ENCODE data around the gene CD2BP2. TPM values are rescaled to one million over a fixed set of nuclear protein-coding genes. Genes with fewer than 3 reads are reported as not detected.
A peak's percentile ranks its signal among the peaks of the same experiment; 100 is the strongest.

The CD2BP2 gene
- polyA plus RNA-seq, 1 of the 3 experiments (the other 2 are of a cell fraction) = 80.8 TPM

DNA sequence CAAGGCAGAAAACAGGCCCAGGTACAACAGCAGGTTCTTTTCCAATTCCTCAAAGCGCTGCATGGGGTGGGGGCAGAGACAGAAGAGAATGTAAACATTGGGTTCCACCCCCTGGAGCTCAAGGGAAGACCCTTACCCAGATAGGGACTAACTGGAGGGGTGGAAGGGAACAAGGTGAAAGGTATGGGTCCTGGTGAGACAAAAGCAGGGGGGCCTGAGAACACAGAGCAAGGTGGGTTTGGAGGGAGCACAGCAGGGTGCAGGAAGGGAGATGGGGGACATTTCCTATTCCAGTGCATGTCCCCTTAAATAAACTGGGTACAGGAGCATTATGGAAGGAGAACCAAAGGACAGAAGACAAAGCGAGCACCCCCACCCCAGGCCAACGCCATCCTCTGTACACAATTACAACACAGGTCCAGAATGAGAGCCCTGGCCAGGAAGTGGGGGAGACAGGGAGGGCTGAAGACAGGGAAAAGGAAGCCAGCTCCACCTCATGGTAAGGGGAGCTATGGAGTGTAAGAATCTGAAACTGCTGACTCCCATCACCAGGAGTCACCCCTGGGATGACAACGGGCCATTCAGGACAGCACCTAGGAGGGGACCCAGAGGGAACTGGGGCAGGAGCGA is 2.1 kb upstream of the CD2BP2 start:
- ChIA-PET CTCF (interaction anchor here (1.3 to 1.8 kb wide), 3 partner anchors 13 to 52 kb away, joined by 3 to 10 read pairs (median 5); partner anchors contain the start of genes TBC1D10B and ZNF771), POLR2A (interaction anchor here (0.9 to 1.3 kb wide), 3 partner anchors 10 to 52 kb away, joined by 3 to 6 read pairs (median 5); partner anchors contain the start of gene ZNF48)
- Histone ChIP-seq H3K9ac (no peak overlapping the region), H2AFZ (ENCODE audit: low read depth) (no peak overlapping the region), H3K9me2 (no peaks in the 10 kb centered on the region), H3K27ac (ENCODE audit: low read depth in 2 of 2, low read length in 1 of 2) (peak overlapping the region; percentile 95 to 99; a peak in 3 of 4 replicates), H4K20me1 (ENCODE audit: insufficient read depth) (peaks cover 11% of the 10 kb centered on the region), H3K4me1 (ENCODE audit: control insufficient read depth in 1 of 2, insufficient read depth in 2 of 2, low read depth in 1 of 2, low read length in 1 of 2) (peaks cover 28 to 37% of the 10 kb centered on the region in 2 experiments), H3K4me3 (ENCODE audit: low read depth in 2 of 2, low read length in 1 of 2) (no peak overlapping the region; a peak in 1 of 4 replicates), H3K36me3 (replicated peaks in 1 of 2; ENCODE audit: control insufficient read depth in 1 of 2, insufficient read depth in 2 of 2, low read length in 1 of 2) (peaks cover 17 to 46% of the 10 kb centered on the region in 2 experiments), H3K4me2 (peak overlapping the region; percentile 96; the same call in 1 of the 2 replicates), H3K9me3 (no peaks in the 10 kb centered on the region), H3K79me2 (ENCODE audit: insufficient read depth) (peaks cover 54% of the 10 kb centered on the region), H3F3A (replicated peaks; ENCODE audit: insufficient read depth) (peaks cover 8% of the 10 kb centered on the region), H3K27me3 (ENCODE audit: insufficient read depth) (no peaks in the 10 kb centered on the region)
- no peak for DNase-seq
- TF ChIP-seq TEAD4 (IDR thresholded peaks at IDR 0.05; ENCODE audit: borderline replicate concordance, insufficient read depth) = no peak
- TF ChIP-seq POLR2AphosphoS5 (IDR thresholded peaks at IDR 0.05; ENCODE audit: low read depth, low read length) = no peak
- TF ChIP-seq, protein P1, sequence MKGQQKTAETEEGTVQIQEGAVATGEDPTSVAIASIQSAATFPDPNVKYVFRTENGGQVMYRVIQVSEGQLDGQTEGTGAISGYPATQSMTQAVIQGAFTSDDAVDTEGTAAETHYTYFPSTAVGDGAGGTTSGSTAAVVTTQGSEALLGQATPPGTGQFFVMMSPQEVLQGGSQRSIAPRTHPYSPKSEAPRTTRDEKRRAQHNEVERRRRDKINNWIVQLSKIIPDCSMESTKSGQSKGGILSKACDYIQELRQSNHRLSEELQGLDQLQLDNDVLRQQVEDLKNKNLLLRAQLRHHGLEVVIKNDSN (IDR thresholded peaks at IDR 0.05; ENCODE audit: borderline replicate concordance, low read depth) = no peak
- TF ChIP-seq, protein P2, sequence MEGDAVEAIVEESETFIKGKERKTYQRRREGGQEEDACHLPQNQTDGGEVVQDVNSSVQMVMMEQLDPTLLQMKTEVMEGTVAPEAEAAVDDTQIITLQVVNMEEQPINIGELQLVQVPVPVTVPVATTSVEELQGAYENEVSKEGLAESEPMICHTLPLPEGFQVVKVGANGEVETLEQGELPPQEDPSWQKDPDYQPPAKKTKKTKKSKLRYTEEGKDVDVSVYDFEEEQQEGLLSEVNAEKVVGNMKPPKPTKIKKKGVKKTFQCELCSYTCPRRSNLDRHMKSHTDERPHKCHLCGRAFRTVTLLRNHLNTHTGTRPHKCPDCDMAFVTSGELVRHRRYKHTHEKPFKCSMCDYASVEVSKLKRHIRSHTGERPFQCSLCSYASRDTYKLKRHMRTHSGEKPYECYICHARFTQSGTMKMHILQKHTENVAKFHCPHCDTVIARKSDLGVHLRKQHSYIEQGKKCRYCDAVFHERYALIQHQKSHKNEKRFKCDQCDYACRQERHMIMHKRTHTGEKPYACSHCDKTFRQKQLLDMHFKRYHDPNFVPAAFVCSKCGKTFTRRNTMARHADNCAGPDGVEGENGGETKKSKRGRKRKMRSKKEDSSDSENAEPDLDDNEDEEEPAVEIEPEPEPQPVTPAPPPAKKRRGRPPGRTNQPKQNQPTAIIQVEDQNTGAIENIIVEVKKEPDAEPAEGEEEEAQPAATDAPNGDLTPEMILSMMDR (IDR thresholded peaks at IDR 0.05) = no peak
- TF ChIP-seq RCOR1 (IDR thresholded peaks at IDR 0.05; ENCODE audit: low read length) = no peak
- TF ChIP-seq NFIC (IDR thresholded peaks at IDR 0.05; ENCODE audit: borderline replicate concordance) = no peak
- WGBS (ENCODE audit: low lambda C conversion rate) = 84% methylated on average over 3 of the region's 5 CpGs

DNA sequence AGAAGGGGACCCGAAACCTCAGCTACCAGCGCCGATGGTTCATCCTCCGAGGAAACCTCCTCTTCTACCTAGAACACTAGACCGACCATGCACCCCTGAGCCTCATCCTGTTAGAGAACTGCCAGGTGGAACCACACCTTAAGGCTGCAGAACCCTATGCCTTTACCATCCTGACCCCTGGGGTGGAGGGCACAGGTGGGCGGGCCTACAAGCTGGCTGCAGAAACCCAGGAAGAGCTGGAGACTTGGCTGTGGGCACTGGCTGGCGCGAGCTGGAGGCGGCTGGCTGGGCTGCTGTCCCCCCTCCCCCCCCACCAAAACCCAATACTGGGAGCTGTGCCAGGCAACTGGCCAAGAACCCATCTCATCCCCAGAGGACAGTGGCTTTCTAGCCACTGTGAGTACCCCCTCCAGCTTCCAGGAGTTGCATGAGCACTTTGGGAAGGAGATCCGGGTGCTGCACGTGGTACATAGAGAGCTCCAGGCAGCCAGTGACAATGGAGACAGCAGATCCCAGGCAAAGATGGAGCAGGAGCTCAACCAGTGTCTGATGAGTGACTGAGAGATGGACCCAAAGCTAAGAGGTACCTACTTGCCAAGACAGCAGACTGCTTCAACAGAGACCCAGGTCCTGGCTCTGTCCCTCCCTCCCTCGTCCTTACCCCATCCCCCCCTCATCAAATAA is 1.4 kb upstream of the CD2BP2 start:
- peaks cover 9% of the 10 kb centered on the region for H3F3A ChIP-seq (replicated peaks; ENCODE audit: insufficient read depth)
- no peaks in the 10 kb centered on the region for H3K27me3 ChIP-seq (ENCODE audit: insufficient read depth)
- H3K27ac ChIP-seq (ENCODE audit: low read depth in 2 of 2, low read length in 1 of 2) = peak overlapping the region; percentile 95 to 99; a peak in 3 of 4 replicates
- 92% methylated on average over 12 of the region's 12 CpGs for WGBS (ENCODE audit: low lambda C conversion rate)
- TF ChIP-seq, protein P3, sequence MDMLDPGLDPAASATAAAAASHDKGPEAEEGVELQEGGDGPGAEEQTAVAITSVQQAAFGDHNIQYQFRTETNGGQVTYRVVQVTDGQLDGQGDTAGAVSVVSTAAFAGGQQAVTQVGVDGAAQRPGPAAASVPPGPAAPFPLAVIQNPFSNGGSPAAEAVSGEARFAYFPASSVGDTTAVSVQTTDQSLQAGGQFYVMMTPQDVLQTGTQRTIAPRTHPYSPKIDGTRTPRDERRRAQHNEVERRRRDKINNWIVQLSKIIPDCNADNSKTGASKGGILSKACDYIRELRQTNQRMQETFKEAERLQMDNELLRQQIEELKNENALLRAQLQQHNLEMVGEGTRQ (IDR thresholded peaks at IDR 0.05; ENCODE audit: borderline replicate concordance, low read depth, low read length) = no peak
- peak; percentile 50 for TF ChIP-seq NFIC (IDR thresholded peaks at IDR 0.05; ENCODE audit: borderline replicate concordance)
- DNase-seq = peak; percentile 52
- CTCF ChIA-PET = interaction anchor here (1.1 to 1.8 kb wide), 5 partner anchors 12 to 53 kb away, joined by 3 to 10 read pairs (median 4); partner anchors contain the start of genes TBC1D10B and ZNF771
- H3K4me1 ChIP-seq (ENCODE audit: control insufficient read depth in 1 of 2, insufficient read depth in 2 of 2, low read depth in 1 of 2, low read length in 1 of 2) = peaks cover 33 to 39% of the 10 kb centered on the region in 2 experiments
- peaks cover 48% of the 10 kb centered on the region for H3K79me2 ChIP-seq (ENCODE audit: insufficient read depth)
- H3K36me3 ChIP-seq (replicated peaks in 1 of 2; ENCODE audit: control insufficient read depth in 1 of 2, insufficient read depth in 2 of 2, low read length in 1 of 2) = peaks cover 16 to 52% of the 10 kb centered on the region in 2 experiments
- POLR2A ChIA-PET = interaction anchor here (0.9 to 1.3 kb wide), 3 partner anchors 10 to 52 kb away, joined by 3 to 6 read pairs (median 5); partner anchors contain the start of gene ZNF48
- H2AFZ ChIP-seq (ENCODE audit: low read depth) = no peak overlapping the region
- peak overlapping the region; percentile 96; the same call in 1 of the 2 replicates for H3K9ac ChIP-seq
- peaks cover 15% of the 10 kb centered on the region for H4K20me1 ChIP-seq (ENCODE audit: insufficient read depth)
- H3K4me2 ChIP-seq = peak overlapping the region; percentile 96
- H3K9me2 ChIP-seq = no peaks in the 10 kb centered on the region
- H3K9me3 ChIP-seq = no peaks in the 10 kb centered on the region
- H3K4me3 ChIP-seq (ENCODE audit: low read depth in 2 of 2, low read length in 1 of 2) = peak overlapping the region in 1 of 2 experiments; percentile 99; a peak in 2 of 4 replicates

All from SK-N-SH (cell line).